Fibroblast of skin of back (primary cell): ENCODE data around the gene AFF1.

Experiments used
- DNase-seq: peaks from one replicate; pipeline ENCODE4 v3.0.0-alpha.2; 2013

The AFF1 gene

GRCh38 chr4:86955888-86956451 lies 21.2 kb downstream of the AFF1 start:
- DNase-seq: no peak

DNA sequence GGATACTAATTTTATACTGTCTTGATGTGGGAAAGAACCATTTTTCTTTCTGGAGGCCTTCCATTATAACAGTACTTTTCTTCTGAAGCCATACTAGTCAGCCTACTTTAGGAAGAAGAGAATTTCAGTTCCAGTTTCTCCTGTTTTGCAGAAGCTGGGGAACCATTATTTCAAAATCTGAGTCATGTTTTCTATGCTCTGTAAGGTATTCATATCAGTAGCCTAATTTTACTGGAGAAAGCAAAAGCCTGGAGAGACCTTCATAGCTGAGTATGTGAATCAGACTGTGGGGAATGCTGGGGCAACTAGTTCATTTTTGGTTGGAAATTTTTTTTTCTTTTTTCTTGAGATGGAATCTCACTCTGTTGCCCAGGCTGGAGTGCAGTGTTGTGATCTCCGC lies 22.4 kb downstream of the AFF1 start:
- peak; percentile 85 for DNase-seq

- no peak for DNase-seq
Measured at GRCh38 chr4:86959588-86960500, 25.0 kb downstream of the AFF1 start.

DNA sequence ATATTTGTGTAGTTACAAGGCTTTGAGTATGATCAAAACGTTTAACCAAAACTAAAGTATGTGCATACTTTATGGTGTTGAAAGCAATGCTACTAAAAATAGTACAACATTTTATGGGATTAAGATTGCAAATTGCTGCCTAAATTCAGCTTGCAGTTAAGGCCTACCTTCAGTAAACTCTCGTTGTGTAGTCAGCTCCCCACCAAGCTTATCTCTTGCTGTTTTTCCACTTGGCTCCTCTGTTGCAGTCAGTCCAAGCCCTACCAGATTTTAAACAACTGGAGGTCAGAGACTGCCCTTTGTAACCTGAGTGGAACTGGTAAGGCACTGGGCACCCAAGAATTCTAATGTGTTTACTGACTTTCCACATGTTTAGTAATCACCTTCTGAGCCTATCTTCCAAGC lies 25.7 kb downstream of the AFF1 start:
- peak; percentile 30 for DNase-seq

DNA sequence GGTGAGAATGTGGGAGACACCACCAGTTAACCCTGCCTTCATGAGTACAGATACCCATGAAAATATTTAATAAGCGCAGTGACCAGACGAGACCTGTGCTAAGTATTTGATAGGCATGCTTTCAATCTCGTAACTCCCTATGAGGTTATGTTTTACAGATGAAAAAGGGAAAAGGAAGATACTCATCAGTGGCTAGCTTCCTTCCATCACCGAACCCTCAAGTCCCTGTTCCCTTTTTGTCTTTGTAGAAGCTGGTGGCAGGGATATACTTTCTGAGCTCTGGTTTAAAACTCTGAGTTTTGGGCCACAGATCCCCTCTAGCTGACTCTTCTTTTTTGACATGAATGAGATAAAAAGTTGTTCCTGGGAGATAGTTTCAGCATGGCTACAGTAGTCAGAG lies 26.3 kb downstream of the AFF1 start:
- no peak for DNase-seq

GRCh38 chr4:86961605-86962295 lies 26.9 kb downstream of the AFF1 start:
- DNase-seq: no peak

DNA sequence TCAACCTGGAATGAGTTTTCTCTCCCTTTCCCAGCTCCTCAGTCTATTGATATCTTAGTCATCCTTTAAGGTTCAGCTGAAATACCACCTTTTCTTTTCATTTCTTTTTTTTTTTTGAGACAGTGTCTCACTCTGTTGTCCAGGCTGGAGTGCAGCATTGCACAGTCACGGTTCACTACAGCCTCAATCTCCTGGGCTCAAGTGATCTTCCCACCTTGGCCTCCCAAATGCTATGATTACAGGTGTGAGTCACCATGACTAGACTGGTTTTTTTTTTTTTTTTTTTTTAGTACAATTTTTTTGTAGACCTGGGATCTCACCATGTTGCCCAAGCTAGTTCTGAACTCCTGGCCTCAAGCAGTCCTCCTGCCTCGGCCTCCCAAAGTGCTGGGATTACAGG lies 28.9 kb downstream of the AFF1 start:
- DNase-seq: no peak

DNA sequence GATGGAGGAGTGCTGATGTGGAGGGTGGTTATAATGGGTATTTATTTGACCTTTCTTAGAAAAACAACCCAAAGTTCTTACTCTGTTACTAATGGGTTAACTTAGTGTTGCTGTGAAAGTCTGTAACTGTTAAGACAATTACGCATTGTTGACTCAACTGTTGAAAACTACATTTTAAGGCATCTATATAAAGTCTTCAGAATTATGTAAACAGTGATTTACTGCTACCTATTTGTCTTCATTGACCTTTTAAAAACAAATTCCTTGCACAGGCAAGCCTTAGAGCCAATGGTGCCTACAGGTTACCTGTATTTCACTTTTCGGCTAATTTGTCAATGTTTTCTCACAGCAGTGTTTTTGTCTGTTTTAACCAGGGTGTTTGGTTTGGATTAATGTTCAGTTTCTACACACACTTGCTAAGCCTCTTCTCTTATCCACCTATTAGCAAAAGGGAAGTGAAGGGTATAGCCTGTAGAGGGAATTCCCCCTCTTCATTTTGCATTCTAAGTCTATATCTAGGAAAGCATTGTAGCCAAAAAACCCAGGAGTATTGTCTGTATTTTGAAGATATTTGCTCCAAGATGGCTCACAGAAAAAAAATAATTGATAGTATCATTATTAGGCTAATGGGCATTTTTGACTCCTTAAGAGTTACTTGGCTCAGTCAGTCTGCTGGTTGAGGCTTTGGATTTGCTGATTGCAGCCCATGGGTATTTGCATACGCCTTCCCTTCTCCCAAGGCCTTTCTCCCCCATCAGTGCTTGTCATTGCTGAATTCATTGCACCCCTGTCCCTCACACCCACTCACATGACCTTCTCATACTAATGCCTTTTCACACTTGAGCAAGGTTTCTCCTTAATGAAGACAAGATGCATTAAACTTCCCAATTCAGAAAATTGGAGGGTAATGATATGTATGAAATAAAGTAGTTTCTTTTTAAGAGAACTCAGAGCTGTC lies 30.5 kb downstream of the AFF1 start:
- no peak for DNase-seq

DNA sequence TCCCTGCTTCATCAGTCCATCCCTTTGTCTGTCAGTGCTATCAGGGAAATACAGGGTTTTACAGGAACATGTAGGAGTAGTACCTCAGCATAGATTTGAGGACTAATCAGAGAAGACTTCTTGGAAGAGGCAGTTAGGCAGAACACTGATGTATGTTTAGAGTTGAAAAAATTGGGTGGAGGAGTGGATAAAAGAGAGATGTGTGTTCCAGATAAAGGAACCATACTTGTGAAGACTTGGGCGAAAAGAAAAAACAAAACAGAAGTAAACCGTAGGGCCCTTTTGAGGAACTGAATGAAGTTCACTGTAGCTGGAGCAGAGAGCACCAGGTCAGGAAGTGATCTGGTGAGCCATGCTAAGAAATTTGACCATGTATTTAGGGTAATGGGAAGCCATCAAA lies 32.3 kb downstream of the AFF1 start:
- no peak for DNase-seq

DNA sequence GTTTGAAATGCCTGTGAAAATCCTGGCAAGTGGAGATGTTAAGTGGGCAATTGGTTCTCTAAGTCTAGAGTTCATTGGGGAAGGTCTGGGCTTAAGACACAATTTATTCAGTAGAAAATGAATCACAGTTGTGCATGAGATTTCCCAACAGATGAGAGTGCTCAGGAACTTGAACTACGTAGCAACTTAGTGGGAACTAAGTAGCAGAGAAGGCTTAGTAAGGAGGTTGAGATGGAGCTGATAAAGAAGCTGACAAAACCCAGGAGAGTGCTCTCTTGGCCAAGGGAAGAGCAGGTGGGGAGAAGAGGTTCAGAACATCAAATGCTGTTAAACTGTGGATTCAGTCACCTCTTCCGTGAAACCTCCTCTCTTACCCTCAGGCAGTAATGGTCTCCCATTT lies 33.0 kb downstream of the AFF1 start:
- no peak for DNase-seq

- DNase-seq: no peak
Measured at GRCh38 chr4:86968547-86968946, 33.7 kb downstream of the AFF1 start.

- DNase-seq: no peak
Measured at GRCh38 chr4:86970447-86971354, 35.9 kb downstream of the AFF1 start.

- DNase-seq: no peak
Measured at GRCh38 chr4:86971355-86971683, 36.5 kb downstream of the AFF1 start.

DNA sequence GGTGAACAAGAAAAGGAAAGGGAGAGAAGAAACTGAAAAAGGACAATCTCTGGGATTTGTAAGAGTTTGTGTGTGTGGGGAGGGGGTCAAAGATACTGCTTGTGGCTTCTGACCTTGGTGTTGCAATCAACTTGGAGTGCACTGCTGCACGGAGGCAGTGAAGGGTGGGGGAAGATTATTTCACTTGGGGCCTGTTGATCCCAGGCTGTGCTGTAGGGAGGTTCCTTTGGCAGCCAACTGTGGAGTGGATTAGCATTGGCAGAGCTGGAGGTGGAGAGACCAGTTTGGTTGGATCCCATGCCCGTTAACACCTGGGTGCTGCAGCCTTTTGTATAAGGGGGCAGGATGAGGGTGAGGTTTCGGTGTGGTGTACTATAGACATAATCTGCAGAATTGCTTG lies 38.2 kb downstream of the AFF1 start:
- no peak for DNase-seq

DNA sequence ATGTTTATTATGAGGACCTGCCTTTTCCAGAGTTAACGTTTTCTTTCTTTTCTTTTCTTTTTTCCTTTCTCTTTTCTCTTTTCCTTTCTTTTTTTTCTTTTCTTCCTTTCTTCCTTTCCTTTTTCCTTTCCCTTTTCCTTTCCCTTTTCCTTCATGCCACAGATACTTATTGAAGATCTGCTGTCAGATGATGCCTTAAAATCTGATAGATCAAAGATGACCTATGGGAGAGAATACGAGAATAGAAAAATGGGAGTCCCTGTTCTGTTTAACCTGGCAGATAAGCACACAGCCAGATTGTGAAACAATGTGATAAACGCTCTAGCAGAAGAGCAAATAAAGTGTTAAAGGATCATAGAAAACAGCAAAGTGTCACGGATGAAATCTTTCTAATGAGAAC lies 38.9 kb downstream of the AFF1 start:
- DNase-seq: no peak

- peak; percentile 39 for DNase-seq
Measured at GRCh38 chr4:86974551-86974994, 39.8 kb downstream of the AFF1 start.

DNA sequence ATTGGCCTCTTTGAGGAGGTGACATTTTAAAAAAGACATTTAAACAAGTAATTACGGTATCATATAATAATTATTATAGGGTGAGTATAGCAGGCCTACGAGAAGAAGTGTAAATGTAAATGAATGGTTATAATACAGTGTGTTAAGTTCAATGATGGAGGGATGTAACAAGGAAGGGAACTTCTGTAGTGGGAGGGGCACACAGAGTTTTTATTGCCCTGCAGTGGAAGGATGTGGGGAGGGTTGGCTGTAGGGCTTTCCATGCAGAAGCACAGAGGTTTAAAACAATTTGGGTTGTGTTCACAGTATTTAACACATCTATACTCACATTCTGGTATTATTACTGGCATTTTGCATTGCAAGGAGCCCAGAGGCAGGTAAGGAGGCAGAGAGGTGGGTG lies 41.1 kb downstream of the AFF1 start:
- no peak for DNase-seq

DNA sequence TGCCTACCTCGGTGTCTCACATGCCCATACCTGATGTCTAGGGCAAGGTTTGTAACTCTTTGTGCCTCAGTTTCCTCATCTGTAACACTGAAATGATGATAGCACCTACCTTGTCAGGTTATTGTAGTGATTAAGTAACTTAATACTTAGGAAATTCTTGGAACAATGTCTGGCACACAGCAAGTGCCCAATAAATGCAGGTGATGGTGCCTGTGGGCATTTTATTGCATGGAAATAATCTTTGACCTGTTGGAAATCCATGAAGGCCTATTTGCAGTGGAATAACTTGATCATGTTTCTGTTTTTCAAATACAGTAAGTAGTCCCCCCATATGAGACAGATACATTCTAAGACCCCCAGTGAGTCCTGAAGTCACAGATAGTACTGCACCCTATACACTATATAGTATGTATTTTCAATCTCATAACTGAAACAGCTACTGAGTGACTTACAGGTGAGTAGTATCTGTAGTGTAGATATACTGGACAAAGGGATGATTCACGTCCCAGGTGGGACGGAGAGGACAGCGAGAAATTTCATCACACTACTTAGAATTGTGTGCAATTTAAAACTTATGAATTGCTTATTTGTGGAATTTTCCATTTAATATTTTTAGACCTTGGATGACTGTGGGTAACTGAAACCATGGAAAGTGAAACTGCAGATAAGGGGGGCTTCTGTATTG lies 42.1 kb downstream of the AFF1 start:
- no peak for DNase-seq

GRCh38 chr4:86977621-86978184 lies 42.9 kb downstream of the AFF1 start:
- peak; percentile 80 for DNase-seq

GRCh38 chr4:86978709-86979108 lies 43.9 kb downstream of the AFF1 start:
- DNase-seq: no peak

DNA sequence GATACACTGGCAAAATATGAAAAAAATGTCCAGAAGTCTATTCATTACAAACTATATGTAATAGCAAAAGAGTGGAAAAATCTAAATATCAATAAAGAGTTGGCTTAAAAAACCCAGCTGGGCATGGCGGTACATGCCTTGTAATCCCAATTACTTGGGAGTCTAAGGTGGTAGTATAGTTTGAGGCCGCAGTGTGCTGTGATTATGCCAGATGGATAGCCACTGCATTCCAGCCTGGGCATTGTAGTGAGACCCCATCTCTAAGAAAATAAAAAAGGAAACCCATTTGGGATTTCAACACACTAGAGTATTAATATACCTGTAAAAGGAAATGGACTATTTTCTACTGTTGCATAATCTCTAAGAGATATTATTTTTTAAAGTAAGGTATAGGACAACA lies 45.4 kb downstream of the AFF1 start:
- no peak for DNase-seq
